Measurements from ENCODE around the gene PLA2G5.
"Not testable (repeated sequence)": the region's sequence is repeated elsewhere in the genome, so short reads cannot be mapped to it uniquely, and the experiment has no call there.

Gene PLA2G5

DNA sequence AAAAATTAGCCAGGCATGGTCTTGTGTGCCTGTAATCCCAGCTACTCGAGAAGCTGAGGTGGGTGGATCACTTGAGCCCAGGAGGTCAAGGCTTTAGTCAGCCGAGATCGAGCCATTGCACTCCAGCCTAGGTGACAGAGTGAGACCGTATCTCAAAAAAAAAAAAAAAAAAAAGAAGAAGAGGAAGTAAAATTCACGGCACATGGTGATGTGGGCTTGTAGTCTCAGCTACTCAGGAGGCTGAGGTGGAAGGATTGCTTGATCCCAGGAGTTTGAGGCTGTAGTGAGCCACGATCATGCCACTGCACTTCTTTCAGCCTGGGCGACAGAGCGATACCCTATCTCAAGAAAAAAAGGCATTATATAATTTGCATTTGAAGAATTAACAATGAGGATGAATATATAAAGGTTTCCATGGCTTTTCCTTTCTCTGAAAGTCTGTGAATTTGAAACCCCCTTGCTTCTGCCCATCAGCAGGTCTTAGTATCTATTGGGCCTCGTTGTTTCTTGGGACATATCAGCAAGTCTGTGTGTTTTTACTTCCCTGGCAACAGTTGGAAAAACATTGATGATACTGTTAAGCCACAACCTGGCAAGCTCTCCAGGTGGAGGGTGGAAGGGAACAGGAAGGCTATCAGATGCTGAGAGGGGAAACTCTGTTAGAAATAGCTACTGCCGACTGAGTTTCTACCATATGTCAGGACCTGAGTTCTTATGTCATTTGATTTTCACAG, 53.9 kb downstream of the PLA2G5 start:
- DNase-seq = no peak

DNA sequence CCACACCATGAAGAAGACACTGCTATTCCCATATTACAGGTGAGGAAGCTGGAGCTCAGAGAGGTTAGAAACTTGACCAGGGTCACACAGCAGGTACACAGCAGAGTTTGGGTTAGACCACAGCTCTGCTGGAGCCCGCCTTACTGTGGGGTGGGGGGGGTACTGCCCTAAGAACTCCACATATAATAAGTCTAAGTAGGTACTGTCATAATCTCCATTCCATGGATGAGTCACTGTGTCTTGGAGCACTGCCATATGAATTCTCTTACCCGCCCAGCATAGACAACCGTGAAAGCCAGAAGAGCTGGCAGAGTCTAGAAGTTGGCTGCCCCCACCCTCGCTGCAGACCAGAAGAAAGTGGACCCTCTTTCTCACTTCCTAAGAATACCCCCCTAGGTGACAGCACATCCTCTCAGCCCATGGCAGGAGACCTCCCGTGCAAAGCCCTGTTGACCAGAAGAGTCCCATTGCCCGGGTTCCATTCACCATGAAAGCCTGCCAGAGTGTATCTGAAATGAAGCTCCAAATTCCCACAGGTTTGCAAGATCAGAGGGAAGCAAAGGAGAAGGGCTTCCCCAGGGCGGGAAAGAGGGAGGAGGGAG, 54.6 kb downstream of the PLA2G5 start:
- no peak for DNase-seq

DNA sequence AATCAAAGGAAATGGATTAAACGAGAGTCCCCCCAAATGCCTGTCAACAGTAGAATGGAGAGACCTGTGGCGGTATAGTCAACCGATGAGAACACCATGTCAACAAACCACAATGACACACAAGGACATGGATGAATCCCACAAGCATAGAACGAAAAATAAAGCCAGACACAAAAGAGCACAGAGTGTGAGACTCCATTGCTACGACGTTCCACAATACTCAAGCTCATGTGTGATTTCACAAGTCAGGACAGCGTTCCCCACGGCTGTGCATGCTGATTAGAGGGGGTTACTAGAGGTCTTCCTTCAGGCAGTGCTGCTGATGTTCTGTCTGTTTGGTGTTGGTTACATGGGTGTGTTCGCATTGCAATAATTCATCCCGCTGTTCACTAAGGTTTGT, 55.1 kb downstream of the PLA2G5 start:
- DNase-seq = no peak

DNA sequence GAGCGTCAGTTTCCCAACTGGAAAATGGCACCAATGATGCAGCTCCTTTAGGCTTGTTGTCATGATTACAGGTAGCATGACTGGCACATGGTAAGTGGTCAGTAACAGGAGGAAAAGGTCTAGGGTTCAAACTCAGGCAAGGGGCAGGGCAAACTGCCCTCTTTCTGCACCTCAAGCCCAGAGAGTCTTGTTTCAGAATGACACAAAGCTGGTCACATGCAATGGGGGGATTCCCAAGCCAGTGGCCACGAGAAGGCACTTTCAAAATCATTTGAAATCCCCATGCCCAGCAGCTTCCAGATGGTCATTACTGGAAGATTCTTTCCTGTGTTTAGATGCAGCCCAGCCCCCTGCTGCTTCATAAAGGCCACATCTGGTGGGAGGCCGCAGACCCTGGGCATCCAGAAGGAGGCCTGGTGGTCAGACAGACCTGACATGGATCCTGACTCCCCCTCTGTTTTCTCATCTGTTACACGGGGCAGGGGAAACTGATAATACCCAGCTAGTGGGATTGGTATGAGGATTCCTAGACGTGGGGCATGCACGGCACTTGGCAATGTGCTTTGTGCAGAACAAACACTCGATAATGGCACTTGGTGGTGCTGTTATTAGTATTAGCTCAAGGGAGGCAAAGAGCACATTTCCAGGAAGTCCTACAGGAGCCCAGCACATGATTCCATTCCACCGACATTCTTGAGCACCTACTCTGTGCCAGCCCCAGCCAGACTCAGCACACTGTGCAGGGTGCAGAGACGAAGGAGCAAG, 56.2 kb downstream of the PLA2G5 start:
- DNase-seq = no peak

DNA sequence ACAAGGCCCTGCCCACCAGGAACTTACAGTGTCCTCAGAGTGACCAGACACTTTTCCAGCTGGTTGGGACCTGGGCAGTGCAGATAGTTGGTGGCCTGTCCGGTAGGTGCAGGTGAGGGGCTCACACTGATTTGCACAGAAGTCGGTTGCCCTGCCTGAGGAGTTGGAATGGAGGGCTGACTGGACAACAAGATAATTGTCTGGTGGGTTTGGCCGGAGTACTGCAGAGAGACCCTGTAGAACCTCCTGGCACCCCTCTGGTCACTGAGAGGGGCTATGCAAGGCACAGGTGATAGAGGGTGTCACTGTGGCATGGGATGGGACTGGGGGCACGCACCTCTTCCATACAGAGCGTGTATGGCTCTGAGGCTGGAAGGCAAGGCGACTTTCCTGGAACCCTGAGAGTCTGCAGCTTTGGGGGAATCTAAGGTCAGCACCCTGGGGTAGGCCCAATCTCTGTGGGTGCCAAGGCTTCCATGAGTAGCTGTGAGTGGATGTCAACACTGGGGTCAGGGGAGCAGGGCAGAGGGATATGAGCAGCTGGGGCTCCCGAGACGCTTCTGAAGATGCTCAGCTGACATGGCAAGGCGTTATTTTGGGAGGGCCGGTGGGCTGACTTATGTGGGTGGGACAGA, 56.9 kb downstream of the PLA2G5 start:
- DNase-seq = no peak

DNA sequence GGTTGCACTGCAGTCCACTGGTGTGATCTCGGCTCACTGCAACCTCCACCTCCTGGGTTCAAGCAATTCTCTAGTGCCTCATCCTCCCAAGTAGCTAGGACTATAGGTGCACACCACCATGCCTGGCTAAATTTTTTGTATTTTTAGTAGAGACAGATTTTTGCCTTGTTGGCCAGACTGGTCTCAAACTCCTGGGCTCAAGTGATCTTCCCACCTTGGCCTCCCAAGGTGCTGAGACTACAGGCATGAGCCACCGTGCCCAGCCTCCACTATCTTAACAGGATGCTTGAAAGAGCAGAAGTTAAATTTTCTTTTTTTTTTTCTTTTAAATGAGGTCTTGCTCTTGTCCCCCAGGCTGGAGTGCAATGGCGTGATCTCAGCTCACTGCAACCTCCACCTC, 60.5 kb downstream of the PLA2G5 start:
- DNase-seq = not testable (repeated sequence)

DNA sequence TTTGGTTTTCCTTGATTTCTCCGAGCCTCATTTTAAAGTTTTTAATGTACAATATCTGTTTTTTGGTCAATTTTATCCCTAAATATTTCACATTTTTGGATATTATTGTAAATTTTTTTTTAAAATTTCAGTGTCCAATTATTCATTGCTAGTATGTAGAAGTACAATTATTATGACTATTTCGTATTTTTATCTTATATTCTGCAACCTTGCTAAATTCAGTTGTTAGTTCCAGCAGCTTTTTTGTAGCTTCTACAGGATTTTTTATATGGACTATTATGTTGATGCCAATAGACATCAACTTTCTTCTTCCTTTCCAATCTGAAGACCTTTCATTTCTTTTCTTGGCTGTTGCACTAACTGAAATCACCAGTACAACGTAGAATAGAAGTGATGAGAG, 65.0 kb downstream of the PLA2G5 start:
- no peak for DNase-seq

DNA sequence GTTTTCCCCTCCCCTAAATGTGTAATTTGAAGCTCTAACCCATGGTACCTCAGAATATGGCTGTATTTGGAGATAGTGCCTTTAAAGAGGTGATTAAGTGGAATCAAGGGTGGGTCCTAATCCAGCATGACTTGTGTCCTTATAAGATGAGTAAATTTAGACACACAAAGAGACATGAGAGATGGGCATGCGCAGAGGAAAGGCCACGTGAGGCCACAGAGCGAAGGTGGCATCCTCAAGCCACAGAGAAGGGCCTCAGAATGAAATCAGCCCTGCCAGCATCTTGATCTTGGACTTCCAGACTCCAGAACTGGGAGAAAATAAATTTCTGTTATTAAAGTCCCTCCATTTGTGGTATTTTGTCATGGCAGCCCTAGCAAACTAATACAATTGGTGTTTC, 66.3 kb downstream of the PLA2G5 start:
- DNase-seq = no peak

DNA sequence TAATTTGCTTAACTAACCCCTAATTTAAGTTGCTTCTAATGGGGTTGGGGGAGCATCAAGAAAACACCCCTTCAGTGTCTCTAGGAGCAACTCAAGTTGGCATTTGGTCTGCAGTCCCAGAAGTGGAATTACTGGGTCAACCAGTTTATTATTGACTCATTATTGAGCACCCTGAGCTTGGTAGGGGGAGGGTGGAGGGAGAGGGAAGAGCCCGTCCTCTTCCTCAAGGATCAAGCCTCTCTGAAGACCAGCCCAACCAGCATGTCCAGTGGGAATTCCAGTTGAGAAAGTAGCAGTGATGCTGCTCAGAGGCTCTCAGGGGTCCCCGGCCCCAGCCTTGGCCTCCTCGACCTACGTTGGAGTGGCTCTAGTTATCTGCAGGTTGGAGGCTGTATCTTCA, 67.1 kb downstream of the PLA2G5 start:
- no peak for DNase-seq

DNA sequence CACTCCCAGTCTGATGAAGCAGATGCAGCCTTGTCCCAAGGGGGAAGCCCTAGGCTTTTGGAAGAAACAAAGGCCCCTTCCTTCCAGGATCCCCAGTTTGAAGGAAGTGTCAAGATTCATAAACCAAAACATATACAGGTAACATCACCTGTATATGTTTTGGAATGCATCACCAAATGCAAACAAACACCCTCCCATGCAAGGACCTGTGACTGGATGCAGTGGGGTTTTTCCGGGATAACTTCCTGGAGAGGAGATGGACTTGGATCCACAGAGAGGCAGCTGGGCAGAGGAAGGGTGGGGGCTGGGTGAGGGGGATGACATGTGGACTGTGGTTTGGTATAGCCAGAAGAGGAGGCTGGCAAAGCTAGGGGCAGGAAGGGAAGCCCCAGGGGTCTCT, 67.6 kb downstream of the PLA2G5 start:
- no peak for DNase-seq

DNA sequence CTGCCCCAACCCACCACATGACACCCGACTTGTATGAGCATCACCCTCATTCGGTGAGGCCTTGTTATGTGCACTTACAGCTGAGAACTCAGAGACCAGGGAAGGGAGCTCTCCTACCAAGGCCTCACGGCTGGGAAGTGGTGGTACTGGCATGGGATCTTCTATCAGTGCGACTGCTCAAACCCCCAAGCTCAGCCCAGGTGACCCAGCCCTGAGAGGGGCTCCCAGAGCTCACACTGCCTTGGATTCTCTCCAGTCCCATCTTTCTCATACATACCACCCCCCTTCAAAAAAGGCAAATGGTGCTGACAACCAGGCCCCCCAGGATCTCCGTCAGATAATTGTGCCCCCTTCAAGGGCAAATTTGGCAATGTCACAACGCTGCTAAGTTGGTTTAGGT, 68.4 kb downstream of the PLA2G5 start:
- DNase-seq = no peak

DNA sequence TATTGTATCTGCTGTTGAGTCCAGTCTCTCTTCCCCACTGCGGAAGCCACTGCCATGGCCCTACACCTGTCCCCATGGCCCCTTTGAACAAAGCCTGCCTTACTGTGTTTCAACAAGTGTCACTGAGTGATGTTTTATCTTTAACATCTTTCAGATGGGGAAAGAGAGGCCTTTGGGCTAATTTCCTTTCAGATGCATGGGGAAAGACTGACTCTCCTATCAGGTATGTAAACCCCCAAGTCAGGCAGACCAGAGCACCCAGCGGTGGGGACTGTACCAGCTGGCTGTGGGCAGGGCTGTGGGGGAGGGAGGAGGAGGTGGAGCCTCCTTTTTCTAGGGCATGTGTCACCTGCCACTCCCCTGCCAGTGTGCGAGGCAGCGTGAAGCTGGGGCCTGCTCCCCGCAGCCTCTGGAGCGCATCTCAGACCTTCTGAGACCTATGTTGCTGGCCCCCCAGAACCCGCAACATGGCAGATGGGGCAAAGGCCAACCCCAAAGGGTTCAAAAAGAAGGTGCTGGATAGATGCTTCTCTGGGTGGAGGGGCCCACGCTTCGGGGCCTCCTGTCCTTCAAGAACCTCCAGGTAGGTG, 69.1 kb downstream of the PLA2G5 start, which contains the start of gene PLA2G2F:
Gene PLA2G2F (plus strand): TSS at position 363 of the 590 bp plus-strand sequence. CDS start 105 bp downstream, at position 468.
- no peak for DNase-seq

DNA sequence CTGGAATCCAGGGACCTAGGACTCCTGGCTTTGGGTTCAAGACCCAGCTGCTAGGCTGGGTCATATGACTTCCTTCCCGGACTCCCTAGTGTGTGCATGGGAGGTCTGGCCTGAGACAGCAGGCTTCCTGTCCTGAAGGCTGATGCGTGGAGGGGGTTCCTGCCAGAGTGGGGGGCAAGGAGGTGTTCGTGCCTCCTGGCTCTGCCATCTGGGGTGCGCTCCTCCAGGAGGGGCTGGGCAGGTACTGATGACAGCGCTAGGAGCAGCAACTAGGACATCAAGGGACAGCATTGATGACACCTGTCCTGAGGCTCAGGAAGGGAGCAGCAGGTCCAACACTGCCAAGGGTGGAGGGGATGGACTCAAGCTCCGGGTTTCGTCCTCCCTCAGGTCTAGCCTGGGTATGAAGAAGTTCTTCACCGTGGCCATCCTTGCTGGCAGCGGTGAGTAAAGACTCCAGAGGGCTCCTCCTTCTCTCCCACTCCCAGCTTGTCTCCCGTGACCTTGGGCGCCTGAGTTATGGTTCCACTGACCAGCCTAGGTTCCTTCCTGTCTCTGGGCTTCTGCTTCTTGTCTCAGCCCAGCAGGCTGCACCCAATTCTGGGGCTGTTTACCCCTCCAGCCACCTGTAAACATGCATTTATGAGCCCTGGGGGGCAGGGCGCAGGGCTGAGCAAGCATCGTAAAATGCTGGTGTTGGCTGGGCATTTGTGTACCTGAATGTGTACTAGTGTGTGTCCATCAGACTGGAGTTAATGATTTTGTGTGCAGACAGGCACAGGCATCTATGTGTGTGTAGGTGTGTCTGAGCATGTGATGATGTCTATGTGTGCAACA, 70.0 kb downstream of the PLA2G5 start:
- no peak for DNase-seq

DNA sequence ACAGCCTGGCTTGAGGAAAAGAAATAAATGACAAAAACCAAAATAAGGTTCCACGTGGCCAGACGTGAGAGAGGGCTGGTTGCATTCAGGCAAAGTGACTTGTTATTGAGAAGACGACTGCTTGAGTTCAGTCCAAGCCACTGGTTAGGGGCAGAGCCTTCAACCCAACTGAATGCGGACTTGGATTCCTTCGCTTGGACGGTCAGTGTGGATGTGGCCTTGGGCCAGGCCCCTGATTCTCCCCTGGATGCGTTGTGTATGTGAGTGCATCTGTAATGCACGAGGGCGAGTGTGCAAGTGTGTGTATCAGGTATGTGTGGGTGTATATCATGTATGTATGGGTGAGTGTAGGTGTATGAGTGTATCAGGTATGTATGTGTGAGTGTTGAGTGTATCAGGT, 71.0 kb downstream of the PLA2G5 start:
- DNase-seq = no peak

DNA sequence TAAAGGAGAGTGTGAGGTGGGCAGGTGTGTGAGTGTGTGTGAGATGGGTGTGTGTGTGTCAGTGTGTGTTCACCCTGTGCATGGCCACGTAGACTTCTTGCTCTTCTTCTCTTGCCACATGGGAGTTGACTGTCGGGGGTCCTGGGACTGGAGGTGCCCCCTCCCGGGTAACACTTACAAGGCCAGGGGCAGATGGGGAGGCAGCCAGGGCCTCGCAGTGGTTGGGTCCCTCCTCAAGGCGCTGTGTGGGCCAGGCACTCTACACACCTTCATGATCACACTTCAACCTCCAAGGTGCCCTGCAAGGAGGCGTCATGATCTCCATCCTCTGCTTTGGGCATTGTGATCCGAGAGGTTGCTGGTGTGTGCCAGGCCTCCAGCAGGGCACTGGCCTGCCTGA, 71.5 kb downstream of the PLA2G5 start:
- no peak for DNase-seq

Data from C1 segment of cervical spinal cord (tissue), 14 donors.